SU-DHL-6 (cell line): ENCODE results near the gene ZFX.

ENCODE experiments used
- EZH2phosphoT487 ChIP-seq: fragments of 200-600 bp; sonication (generic), shearing (Covaris generic); conservative IDR thresholded peaks from 2 replicates; pipeline ENCODE4 v1.6.1; 2018; ENCODE audit warnings: mild to moderate bottlenecking, antibody characterized with exemption, low read length, moderate library complexity, mixed read lengths
- TF ChIP-seq, protein P1 (sequence below): fragments of 200-600 bp; sonication (generic); IDR thresholded peaks from one replicate; pipeline ENCODE4 v1.5.1; 2017; ENCODE audit warnings: antibody characterized with exemption, mild to moderate bottlenecking, low read length, moderate library complexity; ENCODE audit not compliant: insufficient read depth, poor library complexity, severe bottlenecking

DNA sequence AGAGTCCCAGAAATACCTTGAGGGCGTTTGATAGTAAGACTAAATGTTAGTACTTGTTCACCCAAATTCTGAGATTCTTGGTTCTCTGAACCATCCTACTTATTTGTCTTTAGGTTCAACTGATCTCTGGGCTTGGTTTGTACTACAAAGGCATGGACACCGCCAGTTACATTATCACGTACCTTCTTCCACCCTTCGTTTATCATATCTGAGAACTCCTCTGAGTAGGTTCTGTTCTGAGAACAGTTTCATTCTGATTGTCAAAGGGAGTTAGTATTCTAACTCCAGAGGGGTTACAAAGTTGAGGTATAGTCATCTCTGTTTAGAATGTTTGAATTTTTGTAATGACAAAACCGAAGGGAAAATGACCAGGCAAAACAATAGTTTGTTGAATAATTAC lies 19.3 kb downstream of the ZFX start:
- TF ChIP-seq, protein P1, sequence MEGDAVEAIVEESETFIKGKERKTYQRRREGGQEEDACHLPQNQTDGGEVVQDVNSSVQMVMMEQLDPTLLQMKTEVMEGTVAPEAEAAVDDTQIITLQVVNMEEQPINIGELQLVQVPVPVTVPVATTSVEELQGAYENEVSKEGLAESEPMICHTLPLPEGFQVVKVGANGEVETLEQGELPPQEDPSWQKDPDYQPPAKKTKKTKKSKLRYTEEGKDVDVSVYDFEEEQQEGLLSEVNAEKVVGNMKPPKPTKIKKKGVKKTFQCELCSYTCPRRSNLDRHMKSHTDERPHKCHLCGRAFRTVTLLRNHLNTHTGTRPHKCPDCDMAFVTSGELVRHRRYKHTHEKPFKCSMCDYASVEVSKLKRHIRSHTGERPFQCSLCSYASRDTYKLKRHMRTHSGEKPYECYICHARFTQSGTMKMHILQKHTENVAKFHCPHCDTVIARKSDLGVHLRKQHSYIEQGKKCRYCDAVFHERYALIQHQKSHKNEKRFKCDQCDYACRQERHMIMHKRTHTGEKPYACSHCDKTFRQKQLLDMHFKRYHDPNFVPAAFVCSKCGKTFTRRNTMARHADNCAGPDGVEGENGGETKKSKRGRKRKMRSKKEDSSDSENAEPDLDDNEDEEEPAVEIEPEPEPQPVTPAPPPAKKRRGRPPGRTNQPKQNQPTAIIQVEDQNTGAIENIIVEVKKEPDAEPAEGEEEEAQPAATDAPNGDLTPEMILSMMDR = no peak
- TF ChIP-seq EZH2phosphoT487 = no peak
